Stimulated activated CD4-positive, alpha-beta T cell treated with anti-CD3 and anti-CD28 coated beads, TNF-alpha, amount 100 ng/mL, for 4 hours (primary cell): ENCODE results near the gene FOXL1.

Experiments
- DNase-seq, 3 experiments: peaks; one replicate each; pipeline ENCODE4 v3.0.0-alpha.2; 2020; ENCODE audit warnings: low read depth in 3 of 3

The FOXL1 gene

DNA sequence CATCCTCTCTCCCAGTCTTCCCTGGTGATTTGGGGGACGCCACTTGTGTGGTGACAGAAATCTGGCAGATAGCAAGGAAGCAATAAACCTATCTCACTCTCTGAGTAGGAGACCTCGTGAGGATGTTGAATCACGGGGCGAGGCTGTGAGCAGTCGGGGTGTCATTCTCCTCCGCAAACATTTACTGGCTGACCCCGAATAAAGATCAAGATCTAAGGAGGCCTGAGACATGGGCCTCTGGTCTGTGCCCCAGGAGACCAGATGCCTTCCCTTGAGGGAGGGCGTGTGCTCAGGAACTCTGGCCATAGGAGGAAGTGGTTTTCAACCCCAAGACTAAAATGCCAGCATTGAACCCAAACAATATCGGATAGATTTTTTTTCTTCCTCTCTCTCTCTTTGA is 53.1 kb downstream of the FOXL1 start:
- DNase-seq: no peak
